Fibroblast of lung (primary cell): ENCODE results near the gene CERS1.

Experiments
- CTCF ChIP-seq, 2 donors: IDR thresholded peaks in 1 of 2; conservative IDR thresholded peaks in 1 of 2; 1 replicate in 1 of 2; 2 replicates in 1 of 2; pipeline ENCODE4 v1.5.1; 2011 to 2012; ENCODE audit warnings: low read length in 2 of 2, control low read depth in 1 of 2, inconsistent platforms in 1 of 2, low read depth in 1 of 2, mild to moderate bottlenecking in 1 of 2
- EZH2 ChIP-seq: IDR thresholded peaks from 2 replicates; pipeline ENCODE4 v1.5.1; 2012; ENCODE audit warnings: low read length, control low read depth, mild to moderate bottlenecking; ENCODE audit errors: missing control alignments

DNA sequence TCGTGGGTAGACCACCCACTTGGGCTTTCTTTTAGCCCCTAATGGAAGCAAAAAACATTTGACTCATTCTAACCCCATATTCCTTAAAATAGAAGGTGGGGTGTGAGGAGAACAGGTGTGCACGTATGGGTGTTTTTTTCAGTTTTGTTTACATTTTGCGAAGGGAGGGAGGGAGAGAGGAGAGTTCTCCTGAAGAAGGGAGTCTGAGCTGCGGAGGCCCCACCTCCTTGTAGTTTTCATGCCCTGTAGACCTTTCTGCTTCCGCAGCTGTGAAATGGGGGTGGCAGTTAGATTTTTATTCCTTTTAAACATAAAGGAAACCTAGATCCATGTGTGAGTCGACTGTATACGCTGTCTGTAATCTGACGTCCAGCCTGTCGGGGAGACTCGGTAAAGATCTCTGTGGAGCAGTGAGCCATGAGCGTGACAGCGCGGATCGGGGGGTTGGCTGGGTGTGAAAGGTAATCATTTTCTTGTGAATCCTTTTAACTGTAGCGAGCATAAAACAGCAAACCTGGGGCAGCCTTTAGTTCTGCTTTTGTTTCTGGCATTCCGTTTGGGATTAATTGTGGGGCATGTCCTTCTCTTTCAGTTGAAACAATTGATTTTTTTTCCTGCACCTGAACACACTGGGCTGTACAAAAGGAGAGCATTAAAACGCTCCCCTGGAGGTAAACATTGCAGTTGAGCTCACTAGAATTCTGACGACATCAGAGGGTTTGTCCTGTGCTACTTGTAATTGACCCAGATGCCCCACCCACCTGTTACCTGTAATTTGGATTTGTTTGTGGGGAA lies 61.9 kb downstream of the CERS1 start:
- TF ChIP-seq CTCF (conservative IDR thresholded peaks at IDR 0.05 in 1 of 2, IDR thresholded peaks at IDR 0.05 in 1 of 2; ENCODE audit: low read depth in 1 of 2, low read length in 2 of 2) (no peak), EZH2 (no peak)
